Kasumi-1 (cell line): ENCODE measurements around the gene CNNM1.

Experiments used
- DNase-seq, 2 experiments: peaks; one replicate each; lab custom pipeline; 2025; lab: John Stamatoyannopoulos, UW

Gene CNNM1

GRCh38 chr10:99418910-99419624, 89.9 kb downstream of the CNNM1 start:
- DNase-seq, result no peak

DNA sequence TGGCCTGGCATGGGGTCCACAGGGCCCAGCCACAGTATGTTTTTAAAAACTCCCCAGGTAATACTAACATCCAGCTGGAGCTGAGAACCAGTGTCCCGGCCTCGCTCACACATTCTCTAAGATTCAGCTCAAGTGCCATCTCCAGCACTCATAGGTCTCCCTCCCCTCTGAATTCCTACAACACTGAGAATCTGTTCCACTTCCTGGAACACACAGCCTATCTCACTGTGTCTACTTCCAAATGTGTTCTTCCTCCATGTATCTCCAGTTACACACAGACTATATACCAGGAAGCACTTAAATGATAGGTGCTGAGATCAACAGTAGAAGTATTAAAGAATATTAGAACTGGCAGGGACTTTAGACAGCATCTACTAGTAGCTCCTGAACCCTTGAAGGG, 90.5 kb downstream of the CNNM1 start:
- DNase-seq, result no peak

GRCh38 chr10:99421233-99421739, 92.1 kb downstream of the CNNM1 start:
- DNase-seq, result no peak

GRCh38 chr10:99422529-99423096, 93.5 kb downstream of the CNNM1 start:
- no peak for DNase-seq

DNA sequence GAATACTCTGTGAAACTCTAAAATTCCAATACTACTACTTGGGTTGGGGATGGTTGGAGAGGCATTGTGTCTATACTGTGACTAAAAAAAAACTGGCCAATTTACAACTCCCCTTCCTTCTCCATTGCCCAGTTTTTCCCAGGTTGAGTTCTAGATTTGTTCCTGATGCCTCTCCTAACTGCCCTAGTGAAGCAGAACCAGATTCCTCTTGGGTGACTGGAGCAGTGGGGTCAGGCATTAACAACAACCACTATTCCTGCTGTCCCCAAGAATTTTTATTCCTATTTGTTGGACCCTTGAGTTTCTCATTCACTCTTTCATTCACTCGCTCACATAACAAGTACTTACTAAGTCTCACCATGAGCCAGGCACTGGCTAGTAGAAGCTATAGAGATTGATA, 95.5 kb downstream of the CNNM1 start:
- DNase-seq, result no peak

- DNase-seq, result no peak
These were observed 96.0 kb downstream of the CNNM1 start for GRCh38 chr10:99425204-99425603.

GRCh38 chr10:99426689-99427088, 97.5 kb downstream of the CNNM1 start:
- no peak for DNase-seq

DNA sequence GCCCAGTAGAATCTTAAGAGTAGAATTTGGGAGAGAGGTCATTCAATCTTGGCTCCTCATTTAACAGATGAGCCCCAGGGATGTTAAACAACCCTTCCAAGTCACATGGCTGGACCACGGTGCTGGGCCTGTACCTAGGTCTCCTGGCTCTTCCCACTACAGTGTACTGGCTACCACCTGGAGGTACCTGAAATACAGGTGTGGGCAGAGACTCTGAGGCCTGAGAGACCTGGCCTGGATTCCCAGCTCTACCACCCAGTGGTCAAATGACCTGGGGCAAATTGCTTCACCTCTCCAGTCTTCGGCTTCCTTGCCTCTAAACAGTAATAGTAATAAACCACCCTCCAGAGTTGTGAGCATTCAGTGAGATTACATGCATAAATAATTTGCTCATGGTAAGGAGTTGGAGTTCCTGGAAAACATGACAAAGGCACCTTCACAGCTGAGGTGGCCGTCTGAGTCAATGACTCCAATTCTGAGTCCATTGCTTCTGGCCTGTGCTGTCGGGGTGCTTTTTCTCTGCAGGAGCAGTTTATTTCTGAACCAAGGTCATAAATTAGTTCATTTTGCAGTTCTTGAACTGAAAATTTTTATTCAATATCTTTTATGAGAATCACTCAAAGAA, 98.5 kb downstream of the CNNM1 start:
- no peak for DNase-seq

GRCh38 chr10:99429517-99430095, 100.5 kb downstream of the CNNM1 start:
- no peak for DNase-seq

DNA sequence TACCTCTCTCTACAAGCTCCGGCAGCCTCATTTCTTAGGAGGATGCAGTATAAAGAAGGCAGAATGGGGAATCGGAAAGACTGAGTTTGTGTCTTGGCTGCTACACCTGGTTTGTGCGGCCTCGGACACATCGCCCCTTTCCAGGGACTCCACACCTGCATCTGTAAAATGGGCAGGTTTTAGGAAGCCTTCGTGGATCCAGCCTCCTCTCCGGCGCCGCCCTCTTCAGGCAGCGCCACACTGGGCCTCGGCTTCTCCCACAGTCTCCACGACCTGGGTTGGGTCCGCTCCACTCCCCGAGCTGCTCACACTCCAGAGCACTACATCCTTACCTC, 100.9 kb downstream of the CNNM1 start:
- DNase-seq, result no peak

GRCh38 chr10:99430451-99431189, 101.5 kb downstream of the CNNM1 start, which contains the start of gene GOT1:
Gene GOT1 (minus strand): TSS chr10:99430624. CDS start chr10:99430565, 59 bp downstream.
- DNase-seq, result peak; percentile 100

DNA sequence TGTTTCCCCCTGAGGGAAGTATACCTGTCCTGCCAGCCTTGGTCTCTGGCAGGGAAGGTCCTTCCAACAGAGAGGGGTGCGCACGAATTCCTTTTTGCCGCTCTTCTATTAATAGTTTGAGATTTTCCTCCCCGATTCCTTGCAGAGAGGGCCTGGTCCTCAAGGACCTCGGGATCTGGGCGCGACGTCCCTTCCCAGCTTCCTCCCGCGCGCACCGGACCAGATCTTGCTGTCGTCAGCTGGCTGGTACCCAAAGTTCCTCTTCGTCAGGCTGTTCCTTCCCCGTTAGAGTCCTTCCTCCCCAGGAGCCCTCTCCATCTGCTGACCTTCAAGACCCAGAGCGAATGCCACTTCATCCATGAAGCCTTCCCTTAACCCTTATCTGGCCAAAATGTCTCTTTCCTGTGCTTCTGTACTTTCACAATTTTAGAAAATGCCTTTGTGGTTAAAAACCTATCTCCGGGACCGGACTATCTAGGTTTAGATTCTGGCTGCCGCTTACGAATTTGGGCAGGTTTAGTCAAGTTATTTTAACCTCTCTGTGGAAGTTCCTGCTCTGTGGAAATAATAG, 102.1 kb downstream of the CNNM1 start:
- peak; percentile 68 to 75 for DNase-seq

DNA sequence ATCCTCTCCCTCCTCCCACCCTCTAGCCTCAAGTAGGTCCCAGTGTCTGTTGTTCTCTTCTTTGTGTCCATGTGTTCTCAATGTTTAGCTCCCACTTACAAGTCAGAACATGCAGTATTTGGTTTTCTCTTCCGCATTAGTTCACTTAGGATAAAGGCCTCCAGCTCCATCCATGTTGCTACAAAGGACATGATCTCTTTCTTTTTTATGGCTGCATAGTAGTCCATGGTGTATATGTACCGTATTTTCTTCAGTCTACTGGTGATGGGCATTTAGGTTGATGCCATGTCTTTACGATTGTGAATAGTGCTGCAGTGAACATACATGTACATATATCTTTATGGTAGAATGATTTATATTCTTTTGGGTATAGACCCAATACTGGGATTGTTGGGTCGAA, 102.9 kb downstream of the CNNM1 start:
- no peak for DNase-seq

DNA sequence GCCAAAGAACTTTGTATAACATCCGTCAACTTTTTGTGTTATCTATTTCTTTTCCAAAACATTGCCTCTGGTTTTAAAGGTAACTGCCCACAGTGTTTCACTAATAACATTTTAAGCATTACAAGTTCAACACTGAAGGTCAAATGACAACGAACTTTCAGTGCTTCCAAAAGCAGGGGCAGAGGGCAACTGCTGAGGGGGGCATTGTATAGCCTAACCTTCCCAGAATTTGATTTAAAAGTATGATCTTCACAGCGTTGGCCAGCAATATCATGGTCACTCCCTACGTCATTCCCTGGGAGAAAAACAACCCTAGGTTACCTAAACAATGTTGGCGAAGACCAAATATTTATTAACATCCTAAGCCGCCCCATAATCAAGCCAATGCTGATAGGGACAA, 103.7 kb downstream of the CNNM1 start:
- DNase-seq, result no peak

DNA sequence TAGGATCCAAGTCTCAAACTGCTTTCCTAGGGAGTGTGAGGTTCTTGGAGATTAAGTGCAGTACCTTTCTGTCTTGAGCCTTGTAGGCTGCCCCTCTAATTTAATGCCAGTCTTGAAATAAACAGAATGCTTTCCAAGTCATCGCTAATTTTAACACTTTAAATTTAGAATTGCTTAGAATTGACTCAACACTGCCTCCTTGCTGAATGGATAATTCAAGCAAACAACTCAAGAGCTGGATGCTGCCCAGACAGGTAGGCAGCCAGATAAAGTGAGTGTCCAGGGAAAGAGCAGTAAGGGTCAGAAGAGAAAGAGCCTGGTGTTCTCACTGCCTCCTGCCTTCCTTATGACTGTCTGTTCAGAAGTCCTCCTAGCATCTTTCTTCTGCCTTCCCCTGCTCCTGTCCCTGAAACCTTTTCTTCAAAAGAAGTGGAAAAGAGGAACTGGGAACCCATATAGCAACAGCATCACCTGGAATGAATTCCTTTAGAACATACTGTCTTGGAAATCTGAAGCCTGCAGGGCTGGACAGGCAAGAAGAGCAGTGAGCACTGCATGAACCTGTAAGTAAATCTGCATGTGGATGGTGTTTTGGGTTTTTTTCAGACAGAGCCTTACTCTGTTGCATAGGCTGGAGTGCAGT, 104.3 kb downstream of the CNNM1 start:
- peak; percentile 26 to 30 for DNase-seq

- peak; percentile 85 to 92 for DNase-seq
These were observed 107.0 kb downstream of the CNNM1 start for GRCh38 chr10:99435986-99436638.

GRCh38 chr10:99438890-99439289, 109.7 kb downstream of the CNNM1 start:
- DNase-seq, result no peak

DNA sequence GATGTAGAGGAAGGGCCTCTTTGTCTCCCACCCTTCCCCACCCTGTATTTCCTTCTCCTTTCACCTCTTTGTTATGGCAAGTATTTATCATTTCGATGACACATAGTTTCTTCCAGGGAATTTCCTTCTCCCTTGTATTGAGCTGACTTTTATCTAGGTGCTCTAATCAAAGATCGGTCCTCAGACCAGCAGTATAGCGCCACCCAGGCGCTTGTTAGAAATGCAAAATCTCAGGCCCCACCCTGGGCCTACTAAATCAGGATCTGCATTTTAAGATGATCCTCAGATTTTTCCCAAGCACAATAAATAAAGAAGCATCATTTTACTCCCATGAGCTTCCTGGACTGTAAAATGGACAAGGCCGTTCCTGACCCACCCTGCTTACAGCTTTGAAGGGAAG, 113.2 kb downstream of the CNNM1 start:
- no peak for DNase-seq

DNA sequence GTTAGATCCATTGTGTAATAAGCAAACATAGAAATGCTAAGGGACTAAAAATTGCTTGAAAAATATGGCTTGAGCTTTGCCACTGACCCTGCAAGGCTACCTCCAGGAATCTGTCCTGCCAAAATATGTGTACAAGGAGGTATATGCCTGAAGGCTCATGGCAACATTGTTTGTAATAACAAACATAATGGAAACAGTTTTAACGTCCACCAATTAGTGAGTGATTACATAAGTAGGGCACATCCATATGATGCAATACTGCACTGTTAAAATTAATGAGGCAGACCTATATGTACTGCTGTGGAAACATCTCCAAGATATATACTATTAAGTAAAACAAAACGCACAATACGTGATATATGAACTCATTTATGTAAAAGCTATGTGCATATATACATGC, 114.3 kb downstream of the CNNM1 start:
- DNase-seq, result no peak
